ENCODE results near the gene PTPRC.

DNA sequence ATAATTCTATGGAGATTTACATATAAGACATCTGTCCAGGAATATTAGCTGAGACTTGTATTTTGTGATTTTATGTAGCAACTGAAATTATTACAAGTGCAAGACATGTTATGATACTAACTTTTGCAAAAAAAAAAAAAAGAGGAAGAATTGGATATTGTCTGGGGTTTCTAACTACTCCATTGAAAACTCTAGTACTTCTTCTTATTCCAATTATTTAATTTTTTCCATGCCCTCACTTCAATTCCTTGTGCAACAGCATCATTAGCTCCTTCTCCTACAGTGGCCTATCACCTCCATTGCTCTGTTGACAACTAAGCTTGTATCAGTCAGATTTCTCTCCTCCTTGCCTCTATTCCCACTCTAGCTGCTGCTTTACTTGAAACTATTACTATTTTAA lies 126.6 kb downstream of the PTPRC start:
- TF ChIP-seq, protein P1, sequence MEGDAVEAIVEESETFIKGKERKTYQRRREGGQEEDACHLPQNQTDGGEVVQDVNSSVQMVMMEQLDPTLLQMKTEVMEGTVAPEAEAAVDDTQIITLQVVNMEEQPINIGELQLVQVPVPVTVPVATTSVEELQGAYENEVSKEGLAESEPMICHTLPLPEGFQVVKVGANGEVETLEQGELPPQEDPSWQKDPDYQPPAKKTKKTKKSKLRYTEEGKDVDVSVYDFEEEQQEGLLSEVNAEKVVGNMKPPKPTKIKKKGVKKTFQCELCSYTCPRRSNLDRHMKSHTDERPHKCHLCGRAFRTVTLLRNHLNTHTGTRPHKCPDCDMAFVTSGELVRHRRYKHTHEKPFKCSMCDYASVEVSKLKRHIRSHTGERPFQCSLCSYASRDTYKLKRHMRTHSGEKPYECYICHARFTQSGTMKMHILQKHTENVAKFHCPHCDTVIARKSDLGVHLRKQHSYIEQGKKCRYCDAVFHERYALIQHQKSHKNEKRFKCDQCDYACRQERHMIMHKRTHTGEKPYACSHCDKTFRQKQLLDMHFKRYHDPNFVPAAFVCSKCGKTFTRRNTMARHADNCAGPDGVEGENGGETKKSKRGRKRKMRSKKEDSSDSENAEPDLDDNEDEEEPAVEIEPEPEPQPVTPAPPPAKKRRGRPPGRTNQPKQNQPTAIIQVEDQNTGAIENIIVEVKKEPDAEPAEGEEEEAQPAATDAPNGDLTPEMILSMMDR (IDR thresholded peaks at IDR 0.05) = no peak
- TF ChIP-seq EP300 (IDR thresholded peaks at IDR 0.05) (no peak), POLR2A (IDR thresholded peaks at IDR 0.05) (no peak)

Data from ovary (tissue), 3 donors.